Liver (tissue), 9 donors: ENCODE data around the gene ABCD3. TPM values are rescaled to one million over a fixed set of nuclear protein-coding genes. Genes with fewer than 3 reads are reported as not detected.

Experiments used
- DNase-seq: peaks from one replicate; pipeline ENCODE4 v3.0.0-alpha.2; 2017; ENCODE audit warnings: low spot score
- H3K27ac ChIP-seq, 2 donors: one replicate each; pipeline ENCODE4 v1.7.0; 2013; ENCODE audit warnings: inconsistent platforms in 2 of 2, low read length in 2 of 2, control low read depth in 1 of 2, low read depth in 1 of 2, mild to moderate bottlenecking in 1 of 2
- H3K27me3 ChIP-seq, 4 donors: one replicate each; pipeline versions ENCODE4 v1.6.1 to v1.7.0; 2013; ENCODE audit warnings: low read length in 3 of 4, inconsistent platforms in 1 of 4, mild to moderate bottlenecking in 1 of 4, moderate library complexity in 1 of 4; ENCODE audit not compliant: control insufficient read depth in 4 of 4, insufficient read depth in 4 of 4
- H3K36me3 ChIP-seq, 4 donors: one replicate each; pipeline versions ENCODE4 v1.6.1 to v1.7.0; 2013; ENCODE audit warnings: low read length in 3 of 4, mild to moderate bottlenecking in 3 of 4, low read depth in 1 of 4, moderate library complexity in 1 of 4; ENCODE audit not compliant: control insufficient read depth in 4 of 4, insufficient read depth in 3 of 4
- H3K4me1 ChIP-seq, 4 donors: one replicate each; pipeline versions ENCODE4 v1.6.1 to v1.7.0; 2013; ENCODE audit warnings: low read length in 3 of 4, mild to moderate bottlenecking in 3 of 4, moderate library complexity in 1 of 4; ENCODE audit not compliant: control insufficient read depth in 4 of 4, insufficient read depth in 4 of 4
- H3K4me3 ChIP-seq, 3 donors: one replicate each; pipeline versions ENCODE4 v1.6.1 to v1.7.0; 2013; ENCODE audit warnings: low read length in 3 of 3, control low read depth in 1 of 3, low read depth in 1 of 3, mild to moderate bottlenecking in 1 of 3
- H3K9ac ChIP-seq, 2 donors: one replicate each; pipeline ENCODE4 v1.7.0; 2013; ENCODE audit warnings: low read length in 2 of 2, mild to moderate bottlenecking in 2 of 2, moderate library complexity in 2 of 2, control low read depth in 1 of 2, low read depth in 1 of 2
- H3K9me3 ChIP-seq, 4 donors: one replicate each; pipeline versions ENCODE4 v1.6.1 to v1.7.0; 2013; ENCODE audit warnings: low read length in 3 of 4; ENCODE audit not compliant: control insufficient read depth in 4 of 4
- GABPA ChIP-seq, 2 donors: IDR thresholded peaks in 1 of 2; conservative IDR thresholded peaks in 1 of 2; 2 replicates each; pipeline ENCODE4 v1.6.1; 2016; ENCODE audit warnings: antibody characterized with exemption in 2 of 2, mild to moderate bottlenecking in 1 of 2, moderate library complexity in 1 of 2
- HNF4A ChIP-seq, 2 donors: conservative IDR thresholded peaks; 2 replicates each; pipeline ENCODE4 v1.6.1; 2016; ENCODE audit warnings: antibody characterized with exemption in 2 of 2, mild to moderate bottlenecking in 2 of 2
- HNF4G ChIP-seq: IDR thresholded peaks from 2 replicates; pipeline ENCODE4 v1.6.1; 2016; ENCODE audit warnings: antibody characterized with exemption
- JUND ChIP-seq, 2 donors: IDR thresholded peaks; 2 replicates each; pipeline ENCODE4 v1.6.1; 2016; ENCODE audit warnings: antibody characterized with exemption in 2 of 2
- RAD21 ChIP-seq, 2 donors: IDR thresholded peaks; 2 replicates each; pipeline ENCODE4 v1.6.1; 2016; ENCODE audit warnings: antibody characterized with exemption in 2 of 2, mild to moderate bottlenecking in 2 of 2
- SP1 ChIP-seq: IDR thresholded peaks from 2 replicates; pipeline ENCODE4 v1.6.1; 2018; ENCODE audit warnings: antibody characterized with exemption, mild to moderate bottlenecking
- TAF1 ChIP-seq: conservative IDR thresholded peaks from 2 replicates; pipeline ENCODE4 v1.6.1; 2016; ENCODE audit warnings: antibody characterized with exemption, mild to moderate bottlenecking
- YY1 ChIP-seq: IDR thresholded peaks from 2 replicates; pipeline ENCODE4 v1.6.1; 2016; ENCODE audit warnings: antibody characterized with exemption, mild to moderate bottlenecking
- WGBS: extraction: QIAGEN DNeasy Blood & Tissue Kit; methylation state at CpG from one replicate; pipeline ENCODE4 v1.1.7; 2013; 5-methylcytosine and 5-hydroxymethylcytosine counted together
- polyA plus RNA-seq, 2 donors: library from polyadenylated mRNA; stranded (reverse) in 1 of 2; unstranded in 1 of 2; fragments of 200-250 nt in 1 of 2; fragments of >200 nt in 1 of 2; fragmentation: Nextera tagmentation in 1 of 2; extraction: Ambion mirVana in 1 of 2; gene quantifications; one replicate each; pipeline versions ENCODE4 v1.2.1 to v1.2.3, GENCODE V29; 2013 to 2015
- total RNA-seq, 2 donors: library from RNA; depleted of rRNA; stranded (reverse); fragments of >200 nt; gene quantifications; one replicate each; pipeline ENCODE4 v1.2.3, GENCODE V29; 2014
- TF ChIP-seq, protein P1 (sequence below): IDR thresholded peaks from 2 replicates; pipeline ENCODE4 v1.6.1; 2016; ENCODE audit warnings: antibody characterized with exemption
- TF ChIP-seq, protein P2 (sequence below): IDR thresholded peaks from 2 replicates; pipeline ENCODE4 v1.6.1; 2016; ENCODE audit warnings: antibody characterized with exemption
- TF ChIP-seq, protein P3 (sequence below): IDR thresholded peaks from 2 replicates; pipeline ENCODE4 v1.6.1; 2016; ENCODE audit warnings: antibody characterized with exemption
- donor health status: healthy.
- donor health status: healthy.
- donor health status: healthy.
- donor health status: healthy.
- donor health status: healthy.

Gene ABCD3
- total and polyA plus RNA-seq, 4 donors: 49.2 to 133 (median 62.5) TPM

DNA sequence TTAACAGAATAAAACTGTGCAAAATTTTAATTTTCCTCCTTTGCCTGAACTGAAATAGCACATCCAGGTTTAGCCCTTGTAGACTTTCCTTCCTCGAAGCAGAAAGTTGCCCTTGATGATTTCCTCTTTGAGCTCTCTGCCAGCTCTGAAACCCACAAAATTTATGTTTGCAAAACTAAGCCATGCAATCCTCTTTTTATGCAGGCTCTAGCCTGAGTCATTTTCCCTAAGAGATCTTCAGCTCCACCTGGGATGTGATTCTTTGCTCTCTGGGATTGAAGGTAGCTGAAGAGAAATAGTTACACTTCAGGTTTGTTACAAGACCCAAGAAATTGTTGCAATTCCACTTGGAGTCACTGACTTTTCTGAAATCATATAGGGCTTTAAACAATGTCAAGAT is 124.8 kb downstream of the ABCD3 start:
- Histone ChIP-seq H3K27ac (no peak overlapping the region), H3K9me3 (no peaks in the 10 kb centered on the region), H3K9ac (no peak overlapping the region), H3K27me3 (no peaks in the 10 kb centered on the region), H3K36me3 (no peaks in the 10 kb centered on the region), H3K4me1 (peaks cover 2 to 15% (median 6%) of the 10 kb centered on the region in 4 donors), H3K4me3 (no peak overlapping the region)
- WGBS: 45% methylated on average over 1 of the region's 1 CpG
- DNase-seq: no peak
- TF ChIP-seq GABPA (IDR thresholded peaks at IDR 0.05 in 1 of 2, conservative IDR thresholded peaks at IDR 0.05 in 1 of 2) (no peak), JUND (IDR thresholded peaks at IDR 0.05) (no peak), TAF1 (no peak), HNF4G (no peak), HNF4A (conservative IDR thresholded peaks at IDR 0.05) (no peak)
- TF ChIP-seq, protein P1, sequence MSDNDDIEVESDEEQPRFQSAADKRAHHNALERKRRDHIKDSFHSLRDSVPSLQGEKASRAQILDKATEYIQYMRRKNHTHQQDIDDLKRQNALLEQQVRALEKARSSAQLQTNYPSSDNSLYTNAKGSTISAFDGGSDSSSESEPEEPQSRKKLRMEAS: no peak

DNA sequence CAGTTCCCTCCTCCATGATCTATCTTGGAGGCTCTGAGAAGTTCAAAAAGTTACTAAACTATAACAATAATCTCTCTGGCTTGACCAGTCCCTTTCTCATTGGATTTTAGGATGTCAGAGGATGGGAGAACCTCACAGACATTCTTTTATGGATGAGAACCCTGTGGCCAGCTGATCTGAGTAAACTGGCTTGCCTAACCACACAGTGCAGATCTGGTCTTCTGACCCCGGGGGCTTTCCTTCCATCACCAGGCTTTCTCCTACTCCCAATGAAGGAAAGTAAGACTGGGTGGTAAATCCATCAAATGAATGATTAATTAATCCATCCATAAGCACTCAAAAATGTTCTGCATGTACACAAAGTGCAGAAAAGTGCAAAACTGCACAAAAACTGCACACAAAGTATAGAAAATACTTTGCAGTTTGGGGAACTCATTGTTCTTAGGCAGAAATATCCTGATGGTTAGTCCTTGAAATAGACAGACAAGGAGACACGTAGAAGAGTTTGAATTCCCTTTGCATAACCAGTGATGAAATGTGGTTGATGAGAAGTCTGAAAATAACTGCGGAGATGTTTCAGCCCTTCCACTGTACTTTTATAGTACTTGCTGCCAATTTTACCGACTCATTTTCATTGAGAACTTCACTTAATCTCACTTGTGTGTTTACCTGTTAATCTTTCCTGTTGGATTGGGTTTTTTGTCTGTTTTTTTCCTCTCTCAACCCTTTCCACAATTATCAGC is 125.9 kb downstream of the ABCD3 start:
- TF ChIP-seq RAD21 (IDR thresholded peaks at IDR 0.05): no peak
- TF ChIP-seq, protein P2, sequence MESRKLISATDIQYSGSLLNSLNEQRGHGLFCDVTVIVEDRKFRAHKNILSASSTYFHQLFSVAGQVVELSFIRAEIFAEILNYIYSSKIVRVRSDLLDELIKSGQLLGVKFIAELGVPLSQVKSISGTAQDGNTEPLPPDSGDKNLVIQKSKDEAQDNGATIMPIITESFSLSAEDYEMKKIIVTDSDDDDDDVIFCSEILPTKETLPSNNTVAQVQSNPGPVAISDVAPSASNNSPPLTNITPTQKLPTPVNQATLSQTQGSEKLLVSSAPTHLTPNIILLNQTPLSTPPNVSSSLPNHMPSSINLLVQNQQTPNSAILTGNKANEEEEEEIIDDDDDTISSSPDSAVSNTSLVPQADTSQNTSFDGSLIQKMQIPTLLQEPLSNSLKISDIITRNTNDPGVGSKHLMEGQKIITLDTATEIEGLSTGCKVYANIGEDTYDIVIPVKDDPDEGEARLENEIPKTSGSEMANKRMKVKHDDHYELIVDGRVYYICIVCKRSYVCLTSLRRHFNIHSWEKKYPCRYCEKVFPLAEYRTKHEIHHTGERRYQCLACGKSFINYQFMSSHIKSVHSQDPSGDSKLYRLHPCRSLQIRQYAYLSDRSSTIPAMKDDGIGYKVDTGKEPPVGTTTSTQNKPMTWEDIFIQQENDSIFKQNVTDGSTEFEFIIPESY: no peak
- Histone ChIP-seq H3K4me1 (peaks cover 2 to 15% (median 6%) of the 10 kb centered on the region in 4 donors), H3K4me3 (no peak overlapping the region), H3K27ac (no peak overlapping the region), H3K9ac (no peak overlapping the region), H3K27me3 (no peaks in the 10 kb centered on the region), H3K36me3 (no peaks in the 10 kb centered on the region), H3K9me3 (no peaks in the 10 kb centered on the region)
- DNase-seq: no peak
- WGBS: 75% methylated on average over 4 of the region's 4 CpGs

DNA sequence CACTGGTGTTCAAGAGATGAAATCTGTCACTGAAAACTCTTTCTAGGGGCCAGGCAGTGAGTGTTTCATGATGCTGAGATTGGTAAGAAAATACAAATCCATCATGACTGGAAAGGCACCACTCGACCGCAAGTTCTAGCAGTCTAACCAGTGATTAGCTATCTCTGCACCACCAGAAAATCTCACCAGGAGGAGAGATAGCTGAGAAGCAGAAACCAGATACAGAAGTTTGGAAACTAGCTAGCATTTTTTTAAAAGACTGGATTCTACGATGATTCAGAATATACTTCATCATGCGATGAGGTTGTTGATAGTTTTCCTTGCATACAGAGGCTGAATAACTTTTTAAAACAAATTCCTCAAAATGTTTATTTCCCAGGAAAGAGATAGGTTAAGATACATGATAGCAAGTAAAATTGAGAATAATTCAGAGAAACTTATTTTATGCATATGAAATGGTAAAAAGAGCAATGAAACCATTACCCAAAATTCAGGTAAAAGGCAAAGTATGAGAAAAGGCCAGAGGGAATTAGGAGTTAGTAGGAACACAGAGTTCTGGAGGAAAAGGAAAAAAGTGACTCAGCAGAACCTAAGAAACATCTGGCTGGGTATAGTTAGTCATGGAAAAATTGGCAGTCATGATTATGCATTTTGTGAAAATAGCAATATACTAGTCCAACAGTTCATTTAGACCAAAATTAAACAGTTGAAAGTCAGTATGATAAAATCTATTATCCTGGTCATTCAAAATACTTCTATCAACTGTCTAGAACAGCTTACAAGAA is 126.7 kb downstream of the ABCD3 start:
- Histone ChIP-seq H3K9me3 (no peaks in the 10 kb centered on the region), H3K4me1 (peaks cover 2 to 15% (median 6%) of the 10 kb centered on the region in 4 donors), H3K4me3 (no peak overlapping the region), H3K27ac (no peak overlapping the region), H3K27me3 (no peaks in the 10 kb centered on the region), H3K36me3 (no peaks in the 10 kb centered on the region), H3K9ac (no peak overlapping the region)
- TF ChIP-seq, protein P3, sequence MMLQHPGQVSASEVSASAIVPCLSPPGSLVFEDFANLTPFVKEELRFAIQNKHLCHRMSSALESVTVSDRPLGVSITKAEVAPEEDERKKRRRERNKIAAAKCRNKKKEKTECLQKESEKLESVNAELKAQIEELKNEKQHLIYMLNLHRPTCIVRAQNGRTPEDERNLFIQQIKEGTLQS: no peak
- no peak for TF ChIP-seq RAD21 (IDR thresholded peaks at IDR 0.05)
- no peak for TF ChIP-seq YY1
- no peak for TF ChIP-seq GABPA (IDR thresholded peaks at IDR 0.05 in 1 of 2, conservative IDR thresholded peaks at IDR 0.05 in 1 of 2)
- no peak for TF ChIP-seq SP1
- no peak for DNase-seq
- 92% methylated on average over 4 of the region's 4 CpGs for WGBS
